HG03442 (cell line): Measurements from ENCODE around the gene NET1.
A peak's percentile ranks its signal among the peaks of the same experiment; 100 is the strongest.

ENCODE experiments used
- ATAC-seq: cut with Tn5 transposase; IDR thresholded peaks from one replicate; pipeline ENCODE4 v1.9.1; 2021; ENCODE audit warnings: mild to moderate bottlenecking, moderate library complexity; ENCODE audit not compliant: unreplicated experiment

Gene NET1

GRCh38 chr10:5442065-5442989 is 30.0 kb downstream of the NET1 start:
- ATAC-seq = no peak

- ATAC-seq = peak; percentile 14
Observed at GRCh38 chr10:5442990-5443370, 30.6 kb downstream of the NET1 start.

GRCh38 chr10:5443429-5443828 is 31.1 kb downstream of the NET1 start:
- peak; percentile 79 for ATAC-seq

- ATAC-seq = no peak
Observed at GRCh38 chr10:5445006-5445405, 32.6 kb downstream of the NET1 start.

- no peak for ATAC-seq
Observed at GRCh38 chr10:5446390-5446926, 34.1 kb downstream of the NET1 start.

- no peak for ATAC-seq
Observed at GRCh38 chr10:5447056-5447455, 34.7 kb downstream of the NET1 start.

GRCh38 chr10:5447611-5448071 is 35.3 kb downstream of the NET1 start:
- ATAC-seq = peak; percentile 66

GRCh38 chr10:5448333-5449001 is 36.1 kb downstream of the NET1 start:
- ATAC-seq = no peak

- ATAC-seq = no peak
Observed at GRCh38 chr10:5449227-5449626, 36.9 kb downstream of the NET1 start.

GRCh38 chr10:5449823-5450222 is 37.5 kb downstream of the NET1 start:
- no peak for ATAC-seq

- ATAC-seq = no peak
Observed at GRCh38 chr10:5450605-5451384, 38.4 kb downstream of the NET1 start.

GRCh38 chr10:5453749-5454489 is 41.6 kb downstream of the NET1 start:
- ATAC-seq = no peak

GRCh38 chr10:5456563-5456962 is 44.2 kb downstream of the NET1 start:
- ATAC-seq = no peak

GRCh38 chr10:5457741-5458140 is 45.4 kb downstream of the NET1 start:
- no peak for ATAC-seq

- ATAC-seq = no peak
Observed at GRCh38 chr10:5458425-5458824, 46.1 kb downstream of the NET1 start.

- ATAC-seq = no peak
Observed at GRCh38 chr10:5458949-5459747, 46.8 kb downstream of the NET1 start.

- ATAC-seq = no peak
Observed at GRCh38 chr10:5460468-5461202, 48.3 kb downstream of the NET1 start.

- ATAC-seq = no peak
Observed at GRCh38 chr10:5461203-5461588, 48.8 kb downstream of the NET1 start.
